VCaP (cell line): ENCODE data around the gene MYH14.

Experiments used
- H3K27ac ChIP-seq: fragments of 450-650 bp; 2 replicates; pipeline ENCODE4 v1.5.1; 2017
- TF ChIP-seq, protein P1 (sequence below): fragments of 450-650 bp; conservative IDR thresholded peaks from 2 replicates; pipeline ENCODE4 v1.5.1; 2017; ENCODE audit warnings: mild to moderate bottlenecking, moderate library complexity

Gene MYH14

DNA sequence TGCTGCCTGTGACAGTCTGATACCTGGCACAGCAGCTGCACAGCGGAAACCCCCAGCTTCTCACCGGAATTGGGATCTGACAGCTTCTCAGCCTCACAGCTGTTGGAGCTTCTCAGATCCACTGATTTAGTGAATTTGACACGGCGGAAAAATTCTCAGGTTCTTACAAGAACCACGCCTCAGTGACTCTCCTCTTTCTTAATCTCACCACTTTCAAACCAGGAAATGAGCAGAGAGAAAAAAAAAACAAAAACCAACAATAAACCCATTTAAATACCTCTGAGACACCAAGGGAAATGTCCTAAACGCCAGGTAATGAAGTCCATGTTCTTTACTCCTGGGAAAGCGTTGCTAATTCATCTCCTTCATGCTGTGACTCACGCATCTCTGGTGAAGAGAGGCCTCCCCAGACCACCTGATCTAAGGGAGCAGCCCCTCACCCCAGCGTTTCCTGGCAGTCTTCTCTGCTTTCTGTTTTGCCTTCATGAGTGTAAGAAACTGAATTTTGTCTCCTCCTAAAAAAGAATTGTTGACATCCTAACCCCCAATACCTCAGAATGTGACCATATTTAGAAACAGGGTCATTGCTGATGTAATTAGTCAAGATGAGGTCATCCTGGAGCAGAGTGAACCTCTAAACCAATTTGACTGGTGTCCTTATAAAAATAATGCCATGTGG is 24.4 kb upstream of the MYH14 start:
- peak overlapping the region; percentile 38 for H3K27ac ChIP-seq
- TF ChIP-seq, protein P1, sequence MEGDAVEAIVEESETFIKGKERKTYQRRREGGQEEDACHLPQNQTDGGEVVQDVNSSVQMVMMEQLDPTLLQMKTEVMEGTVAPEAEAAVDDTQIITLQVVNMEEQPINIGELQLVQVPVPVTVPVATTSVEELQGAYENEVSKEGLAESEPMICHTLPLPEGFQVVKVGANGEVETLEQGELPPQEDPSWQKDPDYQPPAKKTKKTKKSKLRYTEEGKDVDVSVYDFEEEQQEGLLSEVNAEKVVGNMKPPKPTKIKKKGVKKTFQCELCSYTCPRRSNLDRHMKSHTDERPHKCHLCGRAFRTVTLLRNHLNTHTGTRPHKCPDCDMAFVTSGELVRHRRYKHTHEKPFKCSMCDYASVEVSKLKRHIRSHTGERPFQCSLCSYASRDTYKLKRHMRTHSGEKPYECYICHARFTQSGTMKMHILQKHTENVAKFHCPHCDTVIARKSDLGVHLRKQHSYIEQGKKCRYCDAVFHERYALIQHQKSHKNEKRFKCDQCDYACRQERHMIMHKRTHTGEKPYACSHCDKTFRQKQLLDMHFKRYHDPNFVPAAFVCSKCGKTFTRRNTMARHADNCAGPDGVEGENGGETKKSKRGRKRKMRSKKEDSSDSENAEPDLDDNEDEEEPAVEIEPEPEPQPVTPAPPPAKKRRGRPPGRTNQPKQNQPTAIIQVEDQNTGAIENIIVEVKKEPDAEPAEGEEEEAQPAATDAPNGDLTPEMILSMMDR: no peak

DNA sequence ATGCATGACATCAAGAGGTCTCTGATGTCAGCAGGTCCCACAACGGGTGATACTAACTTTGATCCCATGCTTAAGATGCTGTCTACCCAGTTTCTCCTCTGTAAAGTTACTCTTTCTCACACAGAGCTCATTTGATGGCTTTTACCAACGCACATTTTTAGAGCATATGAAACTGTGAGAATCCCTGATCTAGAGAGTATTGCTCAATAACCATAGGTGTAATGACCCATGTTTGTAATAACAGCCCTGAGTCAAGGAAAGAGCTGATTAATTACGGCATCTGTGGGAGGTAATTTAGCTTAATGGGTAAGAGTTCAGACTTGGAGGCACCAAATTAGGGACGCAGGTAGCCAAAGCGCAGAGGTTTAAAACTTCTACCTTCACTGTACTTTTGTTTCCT is 22.3 kb upstream of the MYH14 start:
- H3K27ac ChIP-seq: no peak overlapping the region
- TF ChIP-seq, protein P1: no peak

DNA sequence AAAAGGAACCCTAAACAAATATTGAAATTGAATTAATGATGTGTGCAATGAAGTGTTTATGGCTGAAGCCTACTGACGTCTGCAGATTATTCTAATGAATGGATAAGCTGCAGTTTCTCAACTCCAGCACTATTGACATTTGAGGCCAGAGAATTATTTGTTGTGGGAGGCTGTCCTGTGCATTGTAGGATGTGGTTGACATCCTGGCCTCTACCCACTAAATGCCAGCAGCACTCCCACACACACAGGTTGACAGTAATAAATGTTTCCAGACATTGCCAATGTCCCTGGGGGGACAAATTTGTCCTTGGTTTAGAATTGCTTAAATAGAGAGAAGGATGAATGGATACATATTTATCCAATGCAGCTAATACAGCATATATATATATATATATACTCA is 19.2 kb upstream of the MYH14 start:
- no peak overlapping the region for H3K27ac ChIP-seq
- TF ChIP-seq, protein P1: no peak

DNA sequence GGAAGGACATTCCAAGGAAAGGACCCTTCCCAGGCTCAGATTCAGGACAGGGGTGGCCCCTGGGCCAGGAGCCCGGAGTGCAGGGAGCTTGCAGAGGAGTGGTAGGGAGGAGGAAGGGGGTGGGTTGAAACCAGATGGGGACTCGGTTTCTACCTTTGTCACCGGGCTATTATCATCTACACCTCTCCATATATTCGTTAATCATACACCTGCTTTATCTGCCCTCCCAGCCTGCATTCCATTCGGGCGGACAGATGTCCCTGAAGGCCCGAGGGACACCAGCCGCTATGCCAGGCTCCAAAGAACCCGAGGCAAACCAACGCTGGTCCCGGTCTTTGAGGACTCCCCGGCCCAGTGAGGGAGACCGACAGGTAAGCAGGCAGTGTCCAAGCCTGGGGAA is 15.5 kb upstream of the MYH14 start:
- H3K27ac ChIP-seq: no peak overlapping the region
- TF ChIP-seq, protein P1: no peak

DNA sequence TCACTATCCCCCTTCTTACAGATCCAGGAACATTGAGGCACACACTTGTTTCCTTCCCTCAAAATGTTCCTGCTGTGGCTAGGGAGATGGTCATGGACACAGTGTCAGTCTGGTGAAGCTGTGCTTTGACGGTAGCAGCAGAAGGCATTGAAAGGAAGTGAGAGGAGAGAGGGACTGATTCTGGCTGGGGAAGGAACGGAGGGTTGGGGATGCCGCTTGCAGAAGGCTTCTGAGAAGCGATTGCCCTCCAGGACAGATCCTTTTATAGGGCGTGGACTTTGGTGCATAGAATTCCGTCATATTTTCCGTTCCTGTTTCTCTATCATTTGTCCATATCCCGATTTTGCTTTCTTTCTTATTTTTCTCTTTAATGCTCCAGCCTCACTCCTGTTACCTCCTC is 14.1 kb upstream of the MYH14 start:
- TF ChIP-seq, protein P1: no peak
- no peak overlapping the region for H3K27ac ChIP-seq

DNA sequence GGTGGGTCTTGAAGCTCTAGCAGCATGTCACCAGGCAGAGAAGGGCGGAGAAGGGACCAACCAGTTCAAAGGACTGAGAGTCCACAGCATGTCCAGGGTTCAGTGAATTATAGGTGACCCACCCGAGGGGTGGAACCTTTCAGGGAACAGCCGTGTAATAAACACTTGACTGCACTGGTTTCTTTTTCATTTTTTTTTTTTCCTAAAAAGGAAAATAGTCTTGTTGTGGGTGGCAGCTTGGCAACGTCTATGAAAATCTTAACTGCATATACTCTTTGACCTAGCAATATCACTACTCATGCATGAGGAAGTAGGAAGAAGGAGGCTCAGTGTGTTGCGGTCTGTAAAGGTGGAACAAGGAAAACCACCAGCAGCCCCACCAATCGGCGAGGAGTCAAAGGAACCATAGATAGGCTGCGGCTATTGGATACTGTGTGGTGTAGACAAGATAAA is 13.0 kb upstream of the MYH14 start:
- TF ChIP-seq, protein P1: no peak
- H3K27ac ChIP-seq: peak overlapping the region; percentile 61; the same call in 1 of the 2 replicates

DNA sequence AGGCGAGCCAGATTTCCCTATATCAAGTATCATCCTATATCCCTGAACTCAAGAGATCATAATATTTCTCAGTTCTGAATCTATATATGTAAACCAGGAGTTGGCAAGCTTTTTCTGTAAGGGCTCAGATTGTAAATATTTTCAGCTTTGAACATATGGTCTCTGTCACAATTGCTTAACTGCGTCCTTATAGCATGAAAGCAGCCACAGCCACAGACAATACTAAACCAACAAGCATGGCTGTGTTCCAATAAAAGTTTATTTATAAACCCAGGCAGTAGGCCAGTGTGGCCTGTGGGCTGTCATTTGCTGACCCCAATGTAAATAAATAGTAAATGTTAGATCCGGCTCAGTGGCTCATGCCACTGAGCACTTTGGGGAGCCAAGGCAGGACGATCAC is 12.2 kb upstream of the MYH14 start:
- peak overlapping the region; percentile 61 for H3K27ac ChIP-seq
- TF ChIP-seq, protein P1: no peak
